Neuronal stem cell (in vitro differentiated cells): Measurements from ENCODE around the gene ITGB4.

Source experiments
- DNase-seq: peaks from one replicate; pipeline ENCODE4 v3.0.0-alpha.2; 2013; ENCODE audit warnings: low spot score
- H2AFZ ChIP-seq: one replicate; pipeline ENCODE4 v1.6.1; 2013; ENCODE audit warnings: mild to moderate bottlenecking, low read length, inconsistent platforms
- H2AK5ac ChIP-seq: 2 replicates; pipeline ENCODE4 v1.6.1; 2013; ENCODE audit warnings: low read depth, mild to moderate bottlenecking, inconsistent platforms, low read length, moderate library complexity, mixed read lengths
- H2BK120ac ChIP-seq: 2 replicates; pipeline ENCODE4 v1.6.1; 2013; ENCODE audit warnings: low read depth, mild to moderate bottlenecking, inconsistent platforms, low read length, moderate library complexity, mixed read lengths
- H2BK12ac ChIP-seq: one replicate; pipeline ENCODE4 v1.6.1; 2013; ENCODE audit warnings: low read length, inconsistent platforms
- H2BK15ac ChIP-seq: 2 replicates; pipeline ENCODE4 v1.6.1; 2013; ENCODE audit warnings: mild to moderate bottlenecking, low read length, inconsistent platforms, mixed read lengths
- H2BK5ac ChIP-seq: one replicate; pipeline ENCODE4 v1.6.1; 2013; ENCODE audit warnings: inconsistent platforms, mild to moderate bottlenecking, low read length, moderate library complexity
- H3K14ac ChIP-seq: one replicate; pipeline ENCODE4 v1.6.1; 2013; ENCODE audit warnings: low read length, inconsistent platforms
- H3K18ac ChIP-seq: 2 replicates; pipeline ENCODE4 v1.6.1; 2013; ENCODE audit warnings: low read length, inconsistent platforms
- H3K23ac ChIP-seq: 2 replicates; pipeline ENCODE4 v1.6.1; 2013; ENCODE audit warnings: low read depth, mild to moderate bottlenecking, mixed read lengths, low read length, inconsistent platforms; ENCODE audit not compliant: poor library complexity
- H3K27ac ChIP-seq: replicated peaks from 3 replicates; pipeline ENCODE4 v1.5.1; 2013; ENCODE audit warnings: low read length, inconsistent platforms
- H3K27me3 ChIP-seq, 3 experiments: 2 replicates each; pipeline ENCODE4 v1.6.1; 2013; ENCODE audit warnings: low read length in 3 of 3, mild to moderate bottlenecking in 2 of 3, inconsistent platforms in 1 of 3, low read depth in 1 of 3, mixed read lengths in 1 of 3, moderate library complexity in 1 of 3; ENCODE audit not compliant: control insufficient read depth in 3 of 3, insufficient read depth in 3 of 3
- H3K36me3 ChIP-seq, 2 donors: replicated peaks in 1 of 2; 2 replicates each; pipeline ENCODE4 v1.6.1; 2013; ENCODE audit warnings: low read length in 2 of 2; ENCODE audit not compliant: control insufficient read depth in 2 of 2, insufficient read depth in 2 of 2
- H3K4ac ChIP-seq: 2 replicates; pipeline ENCODE4 v1.6.1; 2013; ENCODE audit warnings: inconsistent platforms, mild to moderate bottlenecking, low read length, moderate library complexity
- H3K4me1 ChIP-seq, 2 donors: 1 replicate in 1 of 2; 2 replicates in 1 of 2; pipeline ENCODE4 v1.6.1; 2013; ENCODE audit warnings: low read length in 2 of 2, low read depth in 1 of 2; ENCODE audit not compliant: control insufficient read depth in 2 of 2, insufficient read depth in 1 of 2
- H3K4me2 ChIP-seq: one replicate; pipeline ENCODE4 v1.6.1; 2013; ENCODE audit warnings: mild to moderate bottlenecking, low read length, inconsistent platforms; ENCODE audit not compliant: insufficient read depth, poor library complexity, severe bottlenecking
- H3K4me3 ChIP-seq, 2 donors: 2 replicates each; pipeline ENCODE4 v1.5.1; 2013; ENCODE audit warnings: low read length in 2 of 2, mild to moderate bottlenecking in 2 of 2, inconsistent platforms in 1 of 2, moderate library complexity in 1 of 2
- H3K79me1 ChIP-seq: one replicate; pipeline ENCODE4 v1.6.1; 2013; ENCODE audit warnings: low read depth, mild to moderate bottlenecking, inconsistent platforms, low read length, moderate library complexity
- H3K9ac ChIP-seq: one replicate; pipeline ENCODE4 v1.6.1; 2013; ENCODE audit warnings: mild to moderate bottlenecking, low read depth, low read length, inconsistent platforms; ENCODE audit not compliant: poor library complexity
- H3K9me3 ChIP-seq, 2 donors: replicated peaks in 1 of 2; 2 replicates each; pipeline versions ENCODE3 to v1.6.1; 2013; ENCODE audit warnings: low read length in 2 of 2, mild to moderate bottlenecking in 2 of 2, inconsistent platforms in 1 of 2, low read depth in 1 of 2, mixed read lengths in 1 of 2, moderate library complexity in 1 of 2; ENCODE audit not compliant: control insufficient read depth in 2 of 2, insufficient read depth in 1 of 2
- H4K8ac ChIP-seq: one replicate; pipeline ENCODE4 v1.6.1; 2013; ENCODE audit warnings: low read depth, mild to moderate bottlenecking, inconsistent platforms, low read length, moderate library complexity
- H4K91ac ChIP-seq: one replicate; pipeline ENCODE4 v1.6.1; 2013; ENCODE audit warnings: low read length, low read depth, mild to moderate bottlenecking, inconsistent platforms; ENCODE audit not compliant: poor library complexity
- WGBS, 2 donors: extraction: QIAGEN DNeasy Blood & Tissue Kit; methylation state at CpG; one replicate each; pipeline ENCODE4 v1.1.7; 2013; ENCODE audit warnings: missing lambda C conversion rate in 2 of 2, mixed read lengths in 1 of 2; ENCODE audit not compliant: insufficient read length in 2 of 2, insufficient replicate concordance in 1 of 2; ENCODE audit errors: extremely low coverage in 2 of 2; 5-methylcytosine and 5-hydroxymethylcytosine counted together

Gene ITGB4

GRCh38 chr17:75703591-75703990, 17.7 kb upstream of the ITGB4 start:
- H3K4ac ChIP-seq = no peak overlapping the region
- H3K9me3 ChIP-seq = no peaks in the 10 kb centered on the region
- no peak overlapping the region for H3K4me2 ChIP-seq
- H3K27me3 ChIP-seq = no peaks in the 10 kb centered on the region
- H4K8ac ChIP-seq = no peak overlapping the region
- H2AK5ac ChIP-seq = no peak overlapping the region
- no peaks in the 10 kb centered on the region for H3K4me1 ChIP-seq
- no peak for DNase-seq
- no peak overlapping the region for H2BK5ac ChIP-seq
- no peak overlapping the region for H3K23ac ChIP-seq
- no peak overlapping the region for H2BK12ac ChIP-seq
- H3K9ac ChIP-seq = no peak overlapping the region
- H3K18ac ChIP-seq = no peak overlapping the region
- H2AFZ ChIP-seq = no peak overlapping the region
- H3K27ac ChIP-seq = no peak overlapping the region
- no CpG with 5 or more reads among the region's 9 CpGs for WGBS, 2 donors
- H3K79me1 ChIP-seq = no peaks in the 10 kb centered on the region
- H3K36me3 ChIP-seq = peaks cover 67 to 99% of the 10 kb centered on the region in 2 donors
- H4K91ac ChIP-seq = no peak overlapping the region
- H3K4me3 ChIP-seq = no peak overlapping the region
- H2BK15ac ChIP-seq = no peak overlapping the region
- no peak overlapping the region for H3K14ac ChIP-seq
- H2BK120ac ChIP-seq = no peak overlapping the region

GRCh38 chr17:75704963-75705875, 16.0 kb upstream of the ITGB4 start:
- no peak overlapping the region for H4K91ac ChIP-seq
- no peaks in the 10 kb centered on the region for H3K27me3 ChIP-seq
- no peaks in the 10 kb centered on the region for H3K9me3 ChIP-seq
- H3K27ac ChIP-seq = no peak overlapping the region
- no peak overlapping the region for H2AFZ ChIP-seq
- H3K4ac ChIP-seq = no peak overlapping the region
- no peaks in the 10 kb centered on the region for H3K4me1 ChIP-seq
- no peak overlapping the region for H3K23ac ChIP-seq
- H3K9ac ChIP-seq = no peak overlapping the region
- H2BK15ac ChIP-seq = no peak overlapping the region
- no peak overlapping the region for H2BK12ac ChIP-seq
- WGBS, 2 donors = no CpG with 5 or more reads among the region's 27 CpGs
- H2BK5ac ChIP-seq = no peak overlapping the region
- no peak overlapping the region for H2AK5ac ChIP-seq
- H3K4me3 ChIP-seq = no peak overlapping the region
- H3K4me2 ChIP-seq = no peak overlapping the region
- H3K79me1 ChIP-seq = no peaks in the 10 kb centered on the region
- H3K14ac ChIP-seq = no peak overlapping the region
- no peak for DNase-seq
- H4K8ac ChIP-seq = no peak overlapping the region
- H2BK120ac ChIP-seq = no peak overlapping the region
- no peak overlapping the region for H3K18ac ChIP-seq
- H3K36me3 ChIP-seq = peaks cover 60 to 86% of the 10 kb centered on the region in 2 donors

- Histone ChIP-seq H2BK12ac (no peak overlapping the region), H2BK15ac (no peak overlapping the region), H3K27me3 (no peaks in the 10 kb centered on the region), H3K27ac (no peak overlapping the region), H4K91ac (no peak overlapping the region), H3K4me2 (no peak overlapping the region), H3K79me1 (no peaks in the 10 kb centered on the region), H3K9me3 (no peaks in the 10 kb centered on the region), H3K4ac (no peak overlapping the region), H3K36me3 (peaks cover 50 to 76% of the 10 kb centered on the region in 2 donors), H3K18ac (no peak overlapping the region), H3K14ac (no peak overlapping the region), H2BK5ac (no peak overlapping the region), H3K9ac (no peak overlapping the region), H3K4me1 (no peaks in the 10 kb centered on the region), H4K8ac (no peak overlapping the region), H3K23ac (no peak overlapping the region), H2AK5ac (no peak overlapping the region), H3K4me3 (no peak overlapping the region), H2BK120ac (no peak overlapping the region), H2AFZ (no peak overlapping the region)
- no CpG with 5 or more reads among the region's 20 CpGs for WGBS, 2 donors
- DNase-seq = no peak
Observed at GRCh38 chr17:75706042-75706728, 15.1 kb upstream of the ITGB4 start.

GRCh38 chr17:75707079-75707571, 14.1 kb upstream of the ITGB4 start:
- no peak overlapping the region for H3K27ac ChIP-seq
- no peak overlapping the region for H2BK5ac ChIP-seq
- H3K27me3 ChIP-seq = no peaks in the 10 kb centered on the region
- H3K4me1 ChIP-seq = no peaks in the 10 kb centered on the region
- H3K23ac ChIP-seq = no peak overlapping the region
- H2BK12ac ChIP-seq = no peak overlapping the region
- no peak overlapping the region for H2AFZ ChIP-seq
- peaks cover 43 to 67% of the 10 kb centered on the region in 2 donors for H3K36me3 ChIP-seq
- H4K91ac ChIP-seq = no peak overlapping the region
- H4K8ac ChIP-seq = no peak overlapping the region
- no CpG with 5 or more reads among the region's 12 CpGs for WGBS, 2 donors
- no peak overlapping the region for H2AK5ac ChIP-seq
- no peaks in the 10 kb centered on the region for H3K9me3 ChIP-seq
- no peak overlapping the region for H3K9ac ChIP-seq
- DNase-seq = no peak
- no peak overlapping the region for H2BK15ac ChIP-seq
- no peak overlapping the region for H3K4me3 ChIP-seq
- H3K4me2 ChIP-seq = no peak overlapping the region
- peak overlapping the region; percentile 30 for H3K18ac ChIP-seq
- no peak overlapping the region for H2BK120ac ChIP-seq
- H3K14ac ChIP-seq = no peak overlapping the region
- no peaks in the 10 kb centered on the region for H3K79me1 ChIP-seq
- no peak overlapping the region for H3K4ac ChIP-seq
